ENCODE measurements around the gene ABHD14A. TPM values are rescaled to one million over a fixed set of nuclear protein-coding genes. Genes with fewer than 3 reads are reported as not detected.

Gene ABHD14A
- total RNA-seq, 1 experiment from 2014 or later, result 6.5 TPM

DNA sequence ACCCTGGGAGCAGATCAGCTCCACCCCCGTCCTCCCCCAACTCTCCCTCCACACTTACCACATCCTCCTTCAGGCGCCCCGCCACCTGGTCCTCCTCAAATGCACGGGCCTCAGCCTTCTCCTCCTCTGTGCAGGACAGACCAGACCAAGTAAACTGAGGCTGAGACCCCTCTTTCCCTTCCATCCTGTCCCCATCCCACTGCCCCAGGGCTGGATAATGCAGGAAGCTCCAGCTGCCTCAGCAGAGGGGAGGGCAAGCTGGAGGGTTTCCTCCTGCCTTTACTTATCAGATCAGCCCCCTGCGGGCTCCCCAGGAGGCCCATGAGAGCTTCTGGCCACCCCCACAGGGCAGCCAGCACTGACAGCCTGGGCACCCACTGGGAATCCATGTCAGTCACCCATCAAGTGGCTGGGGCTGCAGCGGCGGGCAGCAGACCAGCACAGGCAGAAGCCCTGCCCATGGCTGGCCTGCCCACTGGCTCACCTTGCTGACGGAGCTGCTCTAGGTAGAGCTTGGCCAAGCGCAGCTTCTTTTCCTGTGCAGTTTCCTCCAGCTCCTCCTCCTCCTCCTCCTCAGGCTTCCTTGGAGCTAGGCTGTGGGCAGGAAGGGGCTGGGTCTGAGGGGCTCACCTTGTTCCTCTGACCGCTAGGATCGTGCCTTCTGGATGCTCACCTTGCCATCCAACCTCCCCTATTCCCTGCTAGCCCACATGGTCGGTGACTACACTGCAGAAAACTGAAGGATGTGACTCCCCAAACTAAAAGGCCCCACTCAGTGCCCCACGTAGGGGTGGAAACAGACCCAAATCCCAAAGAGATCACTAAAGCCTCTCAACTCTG lies 37.0 kb upstream of the ABHD14A start:
- peaks cover 7% of the 10 kb centered on the region for H3K36me3 ChIP-seq
- H3K27me3 ChIP-seq, result no peaks in the 10 kb centered on the region
- H3K4me3 ChIP-seq, result no peak overlapping the region
- H3K9me3 ChIP-seq, result no peaks in the 10 kb centered on the region
- no peak for DNase-seq

DNA sequence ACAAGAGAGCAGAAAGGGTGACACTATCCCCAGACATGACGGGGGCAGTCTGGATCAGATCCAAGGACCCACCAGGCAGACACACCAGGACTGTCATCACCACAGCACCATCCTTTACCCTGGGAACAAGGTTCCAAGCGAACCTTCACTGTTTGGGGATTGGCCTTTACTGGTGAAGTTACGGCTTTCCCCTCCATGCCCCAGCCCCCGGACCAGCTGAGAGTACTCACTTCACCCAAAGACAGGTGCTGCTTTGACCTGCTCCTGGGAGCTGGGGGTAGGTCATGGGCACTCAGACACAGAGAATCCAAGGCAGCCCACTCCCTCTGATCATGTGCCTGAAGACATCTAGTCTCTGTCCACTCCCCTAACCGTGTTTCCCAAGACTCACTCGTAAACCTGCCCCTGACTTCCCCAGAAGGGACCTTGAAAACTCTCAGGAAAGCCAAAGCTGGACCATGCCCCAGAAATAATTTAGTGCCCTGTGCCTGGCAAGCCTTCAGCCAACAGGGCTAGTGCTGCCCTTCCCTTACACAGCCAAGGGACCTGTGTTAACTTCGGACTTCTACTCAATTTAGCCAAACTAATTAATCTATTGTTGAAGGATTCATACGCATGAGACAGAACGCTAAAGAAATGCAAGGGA lies 36.0 kb upstream of the ABHD14A start:
- no peaks in the 10 kb centered on the region for H3K27me3 ChIP-seq
- peaks cover 7% of the 10 kb centered on the region for H3K36me3 ChIP-seq
- DNase-seq, result no peak
- no peaks in the 10 kb centered on the region for H3K9me3 ChIP-seq
- no peak overlapping the region for H3K4me3 ChIP-seq

DNA sequence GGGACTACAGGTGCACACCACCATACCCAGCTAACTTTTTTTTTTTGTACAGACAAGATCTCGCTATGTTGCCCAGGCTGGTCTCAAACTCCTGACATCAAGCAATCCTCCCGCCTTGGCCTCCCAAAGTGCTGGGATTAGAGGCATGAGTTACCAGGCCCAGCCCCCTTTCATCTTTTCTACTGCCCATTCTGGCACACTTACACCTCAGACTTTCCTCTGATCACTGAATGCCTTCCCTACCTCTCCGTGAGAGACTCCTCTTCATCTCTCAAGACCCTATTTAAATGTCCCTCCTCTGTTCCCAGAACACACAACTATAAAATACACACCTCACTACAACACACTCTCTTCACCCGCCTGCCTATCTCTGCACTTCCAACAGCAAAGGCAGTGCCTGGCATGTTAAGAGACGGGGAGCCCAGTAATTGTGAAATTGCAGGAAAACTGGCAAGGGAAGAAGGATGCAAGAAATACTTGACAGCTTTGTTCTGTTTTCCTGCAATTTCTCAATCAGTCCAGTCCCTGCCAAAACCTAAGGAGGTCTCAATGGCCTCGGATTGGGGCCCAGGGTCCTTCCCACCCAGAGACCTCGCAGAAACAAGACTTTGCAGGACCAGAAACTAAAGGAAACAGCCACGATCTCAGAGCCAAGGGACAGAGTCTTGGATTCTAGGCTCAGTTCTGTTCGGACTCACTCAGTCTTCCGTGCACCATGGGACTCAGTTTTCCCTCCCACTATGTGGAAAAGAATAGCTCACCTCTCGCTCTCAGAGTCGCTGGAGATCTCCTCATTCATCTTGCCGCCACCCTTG lies 34.0 kb upstream of the ABHD14A start:
- Histone ChIP-seq H3K4me3 (peak overlapping the region; percentile 88), H3K9me3 (no peaks in the 10 kb centered on the region), H3K27me3 (no peaks in the 10 kb centered on the region), H3K36me3 (peaks cover 7% of the 10 kb centered on the region)
- no peak for DNase-seq

DNA sequence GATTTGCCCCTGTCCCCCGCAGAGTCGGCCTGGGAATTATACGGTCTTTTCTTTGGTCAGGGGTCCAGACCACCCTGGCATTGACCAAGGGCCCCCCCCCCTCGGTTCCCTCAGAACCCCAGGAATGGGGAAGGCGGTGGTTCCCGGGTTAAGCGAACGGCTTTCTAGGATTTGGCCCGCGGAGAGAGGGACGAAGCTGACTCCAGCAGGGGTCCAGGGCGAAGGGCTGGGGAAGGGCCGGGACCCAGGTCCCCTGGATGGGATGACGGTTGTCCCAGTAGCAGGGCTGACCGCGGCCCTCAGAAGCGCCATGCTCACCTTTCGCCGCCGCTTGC lies 33.4 kb upstream of the ABHD14A start:
- Histone ChIP-seq H3K27me3 (no peaks in the 10 kb centered on the region), H3K4me3 (peak overlapping the region; percentile 88), H3K9me3 (no peaks in the 10 kb centered on the region), H3K36me3 (peaks cover 7% of the 10 kb centered on the region; the same call in 1 of the 2 replicates)
- DNase-seq, result no peak

DNA sequence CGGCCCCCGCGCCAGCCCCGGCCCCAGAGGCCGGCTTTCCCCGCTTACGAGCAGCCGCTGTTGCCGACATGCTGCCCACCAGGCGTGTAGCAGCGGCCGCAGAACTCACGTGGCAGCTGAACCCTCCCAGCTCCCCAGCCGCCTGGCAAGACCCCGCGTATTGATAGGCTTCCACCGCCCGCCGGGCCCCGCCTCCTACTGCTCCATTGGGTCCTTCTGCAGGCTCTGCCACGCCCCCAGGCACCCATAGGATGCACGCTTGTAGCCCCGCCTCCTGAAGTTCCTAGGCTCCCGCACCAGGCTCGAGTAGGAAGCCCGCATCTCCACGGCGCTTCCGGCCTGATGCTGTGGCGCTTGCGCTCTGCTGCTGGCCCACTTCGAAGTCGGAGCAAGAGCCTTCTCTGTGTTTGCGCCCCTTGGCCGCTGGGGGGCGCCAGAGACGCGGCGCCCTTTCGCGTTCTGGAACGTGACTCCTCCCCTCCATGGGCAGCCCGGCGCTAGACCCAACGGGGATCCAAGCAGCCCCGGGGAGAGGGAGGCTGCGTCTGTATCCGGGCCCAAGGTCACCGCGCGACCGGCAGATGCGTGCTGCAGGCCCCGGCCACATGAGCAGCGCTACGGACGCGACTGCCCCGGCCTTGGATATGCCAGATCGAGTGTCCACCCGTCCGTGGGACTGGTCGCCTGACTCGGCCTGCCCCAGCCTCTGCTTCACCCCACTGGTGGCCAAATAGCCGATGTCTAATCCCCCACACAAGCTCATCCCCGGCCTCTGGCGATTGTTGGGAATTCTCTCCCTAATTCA lies 32.9 kb upstream of the ABHD14A start, which contains the start of the genes PARP3 and RRP9:
PARP3 (plus strand) TSS at position 566 of the 805 bp plus-strand sequence. CDS start 993 bp downstream, outside the sequence.
RRP9 (minus strand) TSS at position 107 of the 805 bp plus-strand sequence; CDS start at position 70, 37 bp downstream.
- no peaks in the 10 kb centered on the region for H3K27me3 ChIP-seq
- no peaks in the 10 kb centered on the region for H3K9me3 ChIP-seq
- peak within 1 kb of the TSS; percentile 88 for H3K4me3 ChIP-seq
- peak; percentile 99 for DNase-seq
- peaks cover 7% of the 10 kb centered on the region; the same call in 1 of the 2 replicates for H3K36me3 ChIP-seq

DNA sequence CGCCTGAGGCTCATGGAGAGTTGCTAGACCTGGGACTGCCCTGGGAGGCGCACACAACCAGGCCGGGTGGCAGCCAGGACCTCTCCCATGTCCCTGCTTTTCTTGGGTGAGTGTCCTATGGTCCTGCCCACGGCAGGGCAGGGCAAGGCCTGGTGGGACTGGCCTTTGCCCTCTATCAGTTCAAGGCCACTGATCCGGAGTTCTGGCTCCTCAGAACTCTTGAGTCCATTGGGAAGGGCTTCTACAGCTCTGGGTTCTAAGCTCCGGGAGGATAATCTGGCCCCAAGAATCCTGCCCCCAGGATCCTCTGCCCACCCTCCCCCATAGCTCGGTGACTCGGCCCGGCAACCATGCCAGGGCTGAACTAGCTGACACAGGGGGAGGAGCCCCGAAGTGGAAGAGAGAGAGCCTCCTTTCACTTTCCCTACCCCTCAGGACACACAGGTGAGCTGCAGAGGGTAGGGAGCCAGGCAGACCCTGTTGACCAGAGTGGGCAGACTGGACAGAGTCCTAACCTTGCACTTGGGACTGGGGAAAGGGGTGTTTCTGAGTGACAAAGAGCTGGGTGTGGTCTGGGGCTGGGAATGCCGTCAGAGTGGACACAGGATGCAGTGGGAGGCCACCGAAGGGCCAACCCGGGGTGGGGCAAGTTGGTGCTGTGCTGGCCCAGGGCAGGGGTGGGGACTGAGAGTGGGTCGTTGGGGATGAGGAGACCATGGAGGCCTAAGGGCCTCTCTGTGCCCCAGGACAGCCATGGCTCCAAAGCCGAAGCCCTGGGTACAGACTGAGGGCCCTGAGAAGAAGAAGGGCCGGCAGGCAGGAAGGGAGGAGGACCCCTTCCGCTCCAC lies 32.0 kb upstream of the ABHD14A start:
- Histone ChIP-seq H3K36me3 (peaks cover 6% of the 10 kb centered on the region; the same call in 1 of the 2 replicates), H3K9me3 (no peaks in the 10 kb centered on the region), H3K27me3 (no peaks in the 10 kb centered on the region), H3K4me3 (peak overlapping the region; percentile 50)
- peak; percentile 71 for DNase-seq

DNA sequence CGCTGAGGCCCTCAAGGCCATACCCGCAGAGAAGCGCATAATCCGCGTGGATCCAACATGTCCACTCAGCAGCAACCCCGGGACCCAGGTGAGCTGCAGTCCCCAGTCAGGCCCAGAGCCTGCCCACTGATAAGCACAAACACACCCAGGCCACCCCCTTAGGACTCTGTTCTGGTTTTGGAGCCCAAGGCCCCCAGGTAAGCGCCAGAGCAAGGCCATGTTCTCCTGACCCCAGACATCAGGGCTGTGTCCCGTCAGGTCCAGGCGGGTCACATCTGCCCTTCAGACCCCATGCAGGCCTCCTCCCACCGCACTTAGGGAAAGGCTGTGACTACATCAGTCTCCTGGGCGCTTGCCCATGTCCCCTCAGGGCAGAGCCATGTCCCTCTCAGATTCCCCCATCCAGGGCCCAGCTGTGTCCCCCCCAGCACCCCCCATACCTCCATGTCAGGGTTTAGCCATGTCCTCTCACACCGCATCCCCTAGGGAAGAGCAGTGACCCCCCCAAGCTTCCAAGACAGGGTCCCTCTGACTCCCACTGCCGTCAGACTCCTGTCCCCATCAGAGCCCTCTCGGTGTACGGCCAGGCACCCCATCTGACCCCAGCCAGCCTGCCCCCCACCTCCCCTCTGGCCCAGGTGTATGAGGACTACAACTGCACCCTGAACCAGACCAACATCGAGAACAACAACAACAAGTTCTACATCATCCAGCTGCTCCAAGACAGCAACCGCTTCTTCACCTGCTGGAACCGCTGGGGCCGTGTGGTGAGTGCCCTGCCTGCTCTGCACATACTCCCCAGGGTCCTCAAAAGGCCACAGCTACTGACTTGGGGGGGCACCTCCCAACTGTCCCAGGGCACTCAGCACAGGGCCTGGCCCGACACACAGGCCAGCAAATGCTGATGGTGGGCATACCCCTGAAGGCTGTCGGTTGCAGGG lies 31.1 kb upstream of the ABHD14A start:
- no peak for DNase-seq
- H3K9me3 ChIP-seq, result no peaks in the 10 kb centered on the region
- H3K4me3 ChIP-seq, result no peak overlapping the region
- no peaks in the 10 kb centered on the region for H3K27me3 ChIP-seq
- H3K36me3 ChIP-seq, result no peaks in the 10 kb centered on the region

DNA sequence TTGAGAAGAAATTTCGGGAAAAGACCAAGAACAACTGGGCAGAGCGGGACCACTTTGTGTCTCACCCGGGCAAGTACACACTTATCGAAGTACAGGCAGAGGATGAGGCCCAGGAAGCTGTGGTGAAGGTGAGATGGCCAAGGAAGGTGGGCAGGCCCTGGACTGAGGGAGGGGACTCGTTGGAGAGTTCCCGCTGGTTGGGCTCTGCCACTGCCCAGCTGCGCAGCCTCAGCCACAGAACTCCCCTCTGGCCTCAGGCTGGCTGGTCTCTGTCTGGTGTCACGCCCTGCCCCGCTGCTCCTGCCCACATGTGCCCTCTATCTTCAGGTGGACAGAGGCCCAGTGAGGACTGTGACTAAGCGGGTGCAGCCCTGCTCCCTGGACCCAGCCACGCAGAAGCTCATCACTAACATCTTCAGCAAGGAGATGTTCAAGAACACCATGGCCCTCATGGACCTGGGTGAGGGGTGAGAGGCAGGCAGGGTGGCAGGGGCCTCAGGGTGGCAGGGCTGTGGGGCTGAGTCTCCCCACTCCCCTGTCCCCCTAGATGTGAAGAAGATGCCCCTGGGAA lies 30.3 kb upstream of the ABHD14A start:
- Histone ChIP-seq H3K9me3 (no peaks in the 10 kb centered on the region), H3K27me3 (no peaks in the 10 kb centered on the region), H3K36me3 (no peaks in the 10 kb centered on the region), H3K4me3 (no peak overlapping the region)
- no peak for DNase-seq

DNA sequence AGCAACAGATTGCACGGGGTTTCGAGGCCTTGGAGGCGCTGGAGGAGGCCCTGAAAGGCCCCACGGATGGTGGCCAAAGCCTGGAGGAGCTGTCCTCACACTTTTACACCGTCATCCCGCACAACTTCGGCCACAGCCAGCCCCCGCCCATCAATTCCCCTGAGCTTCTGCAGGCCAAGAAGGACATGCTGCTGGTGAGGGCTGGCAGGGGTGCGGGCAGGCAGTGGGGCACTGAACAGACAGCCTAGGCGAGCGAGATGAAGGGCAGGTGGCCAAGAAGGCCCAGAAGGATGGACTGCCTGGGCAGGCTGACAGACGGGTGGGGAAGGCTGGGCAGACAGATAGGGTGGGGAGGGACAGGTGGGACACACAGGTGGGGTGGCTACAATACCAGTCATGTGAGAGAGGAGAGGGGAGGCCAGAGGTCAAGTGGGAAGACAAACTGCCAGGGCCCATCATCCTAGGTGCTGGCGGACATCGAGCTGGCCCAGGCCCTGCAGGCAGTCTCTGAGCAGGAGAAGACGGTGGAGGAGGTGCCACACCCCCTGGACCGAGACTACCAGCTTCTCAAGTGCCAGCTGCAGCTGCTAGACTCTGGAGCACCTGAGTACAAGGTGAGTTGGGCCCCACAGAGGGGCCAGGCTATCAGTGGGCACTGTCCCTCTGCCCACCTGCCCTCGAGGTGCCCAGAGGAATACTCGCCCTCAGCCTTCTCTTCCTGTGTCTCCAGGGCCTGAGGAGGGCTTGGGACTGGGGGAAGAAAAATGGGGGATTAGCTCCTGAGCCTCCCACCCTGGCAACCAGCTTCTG lies 29.6 kb upstream of the ABHD14A start:
- Histone ChIP-seq H3K36me3 (no peaks in the 10 kb centered on the region), H3K27me3 (no peaks in the 10 kb centered on the region), H3K4me3 (no peak overlapping the region), H3K9me3 (no peaks in the 10 kb centered on the region)
- no peak for DNase-seq

DNA sequence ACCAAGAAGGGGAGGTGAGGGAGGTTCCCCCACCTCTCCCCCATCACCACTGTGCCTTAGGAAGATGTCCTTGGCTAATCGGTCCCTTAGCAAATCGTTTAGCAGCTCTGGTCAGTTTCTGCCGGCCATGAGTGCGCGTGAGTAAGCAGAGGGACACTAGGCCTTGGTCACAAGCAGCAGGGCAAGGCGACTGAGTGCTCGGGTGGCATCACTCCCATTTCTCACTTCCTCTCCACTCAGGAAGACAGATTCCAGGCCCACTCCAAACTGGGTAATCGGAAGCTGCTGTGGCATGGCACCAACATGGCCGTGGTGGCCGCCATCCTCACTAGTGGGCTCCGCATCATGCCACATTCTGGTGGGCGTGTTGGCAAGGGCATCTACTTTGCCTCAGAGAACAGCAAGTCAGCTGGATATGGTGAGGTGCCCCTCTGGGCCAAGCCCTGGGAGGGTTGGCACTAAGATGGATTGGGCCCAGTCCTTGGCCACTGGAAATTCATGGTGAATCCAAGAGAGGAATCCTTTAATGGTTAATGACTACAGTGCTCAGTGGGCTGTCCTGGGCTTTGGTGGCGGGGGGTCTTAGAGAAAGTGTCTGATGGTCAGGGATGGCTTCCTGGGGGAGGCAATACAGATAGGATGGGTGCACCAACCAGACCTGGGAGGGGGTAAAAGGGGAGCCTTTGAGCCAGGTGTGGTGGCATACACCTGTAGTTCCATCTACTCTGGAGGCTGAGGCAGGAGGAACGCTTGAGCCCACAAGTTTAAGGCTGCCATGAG lies 28.7 kb upstream of the ABHD14A start:
- Histone ChIP-seq H3K4me3 (no peak overlapping the region), H3K36me3 (no peaks in the 10 kb centered on the region), H3K27me3 (no peaks in the 10 kb centered on the region), H3K9me3 (no peaks in the 10 kb centered on the region)
- DNase-seq, result no peak

DNA sequence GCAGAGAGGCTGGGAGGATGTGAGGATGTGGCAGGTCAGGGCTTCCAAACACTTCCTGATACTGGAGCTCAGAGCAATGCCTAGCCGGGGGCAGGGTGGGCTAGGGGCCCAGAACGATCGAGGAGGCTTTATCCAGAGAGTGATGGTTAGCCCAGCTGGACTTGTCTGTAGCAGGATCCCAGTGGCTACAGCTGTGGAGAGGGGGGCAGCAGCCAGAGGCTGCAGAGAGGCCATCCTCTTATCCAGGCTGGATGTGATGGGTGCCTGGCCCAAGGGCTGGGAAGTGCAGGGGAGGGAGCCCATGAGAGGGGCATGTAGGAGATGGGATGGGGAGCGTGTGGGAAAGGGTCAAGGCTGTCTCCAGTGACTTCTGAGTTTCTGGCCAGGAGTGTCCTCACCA lies 28.1 kb upstream of the ABHD14A start:
- no peak for DNase-seq
- Histone ChIP-seq H3K4me3 (no peak overlapping the region), H3K27me3 (no peaks in the 10 kb centered on the region), H3K9me3 (no peaks in the 10 kb centered on the region), H3K36me3 (no peaks in the 10 kb centered on the region)

DNA sequence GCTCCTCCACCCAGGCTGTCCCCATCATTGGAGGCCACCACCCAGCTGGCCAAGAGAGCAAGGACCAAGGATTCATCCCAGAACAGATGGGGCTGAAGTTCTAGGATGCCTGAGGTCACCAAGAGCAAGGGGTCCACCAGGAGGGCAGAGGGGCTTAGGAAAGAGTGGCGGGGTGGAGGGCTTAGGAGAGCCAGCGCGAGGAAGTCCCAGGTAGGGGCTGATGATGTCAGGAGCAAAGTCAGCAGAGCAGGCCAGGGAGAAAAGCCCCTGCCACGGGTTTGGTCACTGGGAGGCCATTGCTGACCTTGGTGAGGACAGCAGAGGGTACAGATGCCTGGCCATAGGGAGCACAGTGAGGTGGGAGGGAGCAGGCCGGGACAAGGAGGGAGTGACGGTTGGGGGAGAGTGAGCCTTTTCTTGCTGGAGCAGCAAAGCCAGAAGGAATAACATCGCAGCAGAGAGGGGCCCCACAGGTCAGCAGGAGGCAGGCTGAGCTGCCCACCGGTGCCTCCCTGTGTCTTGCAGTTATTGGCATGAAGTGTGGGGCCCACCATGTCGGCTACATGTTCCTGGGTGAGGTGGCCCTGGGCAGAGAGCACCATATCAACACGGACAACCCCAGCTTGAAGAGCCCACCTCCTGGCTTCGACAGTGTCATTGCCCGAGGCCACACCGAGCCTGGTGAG lies 27.5 kb upstream of the ABHD14A start:
- DNase-seq, result no peak
- H3K36me3 ChIP-seq, result no peaks in the 10 kb centered on the region
- H3K27me3 ChIP-seq, result no peaks in the 10 kb centered on the region
- no peak overlapping the region for H3K4me3 ChIP-seq
- no peaks in the 10 kb centered on the region for H3K9me3 ChIP-seq

All from MG63 (cell line).